NCI-H1694 (cell line): ENCODE data around the gene RAC3.

Experiments
- DNase-seq: peaks from one replicate; lab custom pipeline; 2025; lab: John Stamatoyannopoulos, UW

RAC3 gene

DNA sequence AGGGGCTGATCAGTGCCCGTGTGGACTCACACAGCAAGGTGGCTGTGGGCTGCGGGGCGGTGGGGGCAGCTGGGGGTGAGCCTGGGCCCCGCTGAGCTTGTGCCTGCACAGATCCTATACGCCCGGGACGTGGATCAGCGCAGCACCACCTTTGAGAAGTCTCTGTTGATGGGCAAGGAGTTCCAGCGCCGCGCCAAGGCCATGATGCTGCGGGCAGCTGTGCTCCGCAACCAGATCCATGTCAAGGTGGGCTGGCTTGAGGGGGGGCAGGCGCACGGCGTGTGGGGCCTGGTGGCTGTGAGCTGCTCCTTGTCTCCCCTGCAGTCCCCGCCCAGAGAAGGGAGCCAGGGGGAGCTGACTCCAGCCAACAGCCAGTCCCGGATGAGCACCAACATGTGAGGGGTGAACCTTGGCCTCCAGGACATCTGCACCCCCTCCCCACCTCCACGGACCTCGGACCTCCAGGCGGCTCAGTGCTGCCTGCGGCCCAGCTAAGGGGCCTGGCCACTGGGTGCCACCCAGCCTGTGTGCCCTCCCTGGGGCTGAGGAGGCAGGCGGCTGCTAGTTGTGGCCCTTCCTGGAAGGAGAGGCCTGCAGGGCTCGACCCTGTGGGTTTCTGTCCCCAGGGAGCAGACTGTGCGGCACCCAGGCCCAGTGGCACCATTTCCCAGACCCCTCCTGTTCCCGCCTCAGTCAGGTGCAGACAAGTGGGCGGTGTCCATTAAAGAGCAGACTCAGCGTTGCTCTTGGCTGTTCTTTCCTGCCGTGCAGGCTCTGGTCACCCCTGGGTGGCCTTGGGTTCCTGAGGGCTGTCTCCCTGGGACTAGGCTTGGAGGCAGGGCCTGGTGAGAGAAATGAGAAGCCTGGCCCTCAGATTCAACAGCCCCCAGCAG, 25.5 kb downstream of the RAC3 start:
- no peak for DNase-seq

- DNase-seq, result no peak
Measured at GRCh38 chr17:82058230-82058854, 26.9 kb downstream of the RAC3 start.

DNA sequence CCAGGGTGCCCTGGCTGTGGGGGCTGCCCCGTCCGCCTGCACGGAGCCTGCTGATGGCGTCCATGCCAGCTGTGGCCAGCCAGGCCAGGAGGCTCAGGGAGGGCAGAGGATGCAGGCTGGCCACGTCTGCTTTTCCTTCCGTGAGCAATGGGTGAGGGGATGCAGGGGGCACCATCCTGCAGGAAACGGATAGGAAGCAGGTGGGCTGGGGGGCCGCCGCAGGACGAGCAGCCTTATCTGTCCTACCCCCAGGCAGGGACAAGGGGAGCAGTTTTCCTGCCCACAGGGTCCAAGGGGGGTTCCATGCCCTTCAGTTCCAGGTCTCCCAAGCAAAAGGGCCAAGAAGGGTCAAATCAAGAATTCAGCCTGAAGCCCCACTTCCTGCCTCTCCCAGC, 27.4 kb downstream of the RAC3 start:
- DNase-seq, result no peak

DNA sequence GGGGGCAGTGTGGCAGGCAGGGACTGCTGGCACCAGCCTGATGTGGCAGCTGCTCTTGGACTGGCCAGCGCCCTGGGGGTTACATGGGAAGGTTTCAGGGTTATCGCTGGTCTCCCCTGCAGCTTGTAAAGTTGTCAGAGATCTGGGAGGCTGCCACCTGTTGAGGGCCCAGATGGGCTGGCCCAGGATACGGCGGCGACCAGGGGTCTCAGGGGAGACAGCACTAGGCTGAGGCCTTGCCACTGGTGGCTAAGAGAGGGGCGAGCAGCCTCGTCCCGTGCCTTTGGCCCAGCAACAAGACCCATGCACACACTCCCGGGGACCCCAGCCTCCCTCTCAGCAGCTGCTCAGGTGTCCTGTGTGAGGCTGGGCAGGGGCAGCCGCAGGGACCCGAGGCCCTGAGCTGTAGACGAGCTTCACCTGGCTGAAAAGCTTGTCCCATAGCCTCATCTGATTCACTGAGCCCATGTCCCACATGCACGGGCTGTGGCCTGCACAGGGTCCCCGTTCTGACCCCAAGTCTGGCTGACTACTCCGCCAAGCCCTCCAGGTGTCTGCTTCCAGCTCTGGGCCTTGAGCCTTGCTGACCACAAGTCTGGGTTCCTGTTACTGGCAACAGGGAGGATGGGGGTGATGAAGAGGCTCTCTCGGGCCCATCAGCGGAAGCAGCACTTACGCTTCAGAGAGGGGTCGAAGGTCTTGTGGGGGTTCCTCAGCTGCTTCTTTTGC, 28.0 kb downstream of the RAC3 start:
- no peak for DNase-seq

DNA sequence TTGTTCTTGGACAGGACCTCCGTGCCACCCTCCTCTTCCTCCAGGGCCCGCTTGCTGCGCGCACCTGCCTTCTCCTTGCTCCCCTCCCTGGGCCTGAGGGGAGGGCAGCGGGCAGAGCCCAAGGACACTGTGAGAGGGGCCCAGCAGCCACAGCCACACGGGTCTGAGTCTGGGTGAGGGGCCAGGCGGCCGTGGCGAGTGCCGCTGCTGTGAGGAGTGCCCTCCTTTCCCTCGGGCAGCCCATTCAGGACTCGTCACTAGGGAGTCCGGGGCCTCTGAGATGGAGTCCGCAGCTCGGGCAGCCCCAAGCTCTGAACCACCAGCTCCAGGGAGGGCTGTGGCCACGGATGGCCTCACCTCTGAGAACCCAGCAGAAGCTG, 28.5 kb downstream of the RAC3 start:
- no peak for DNase-seq

DNA sequence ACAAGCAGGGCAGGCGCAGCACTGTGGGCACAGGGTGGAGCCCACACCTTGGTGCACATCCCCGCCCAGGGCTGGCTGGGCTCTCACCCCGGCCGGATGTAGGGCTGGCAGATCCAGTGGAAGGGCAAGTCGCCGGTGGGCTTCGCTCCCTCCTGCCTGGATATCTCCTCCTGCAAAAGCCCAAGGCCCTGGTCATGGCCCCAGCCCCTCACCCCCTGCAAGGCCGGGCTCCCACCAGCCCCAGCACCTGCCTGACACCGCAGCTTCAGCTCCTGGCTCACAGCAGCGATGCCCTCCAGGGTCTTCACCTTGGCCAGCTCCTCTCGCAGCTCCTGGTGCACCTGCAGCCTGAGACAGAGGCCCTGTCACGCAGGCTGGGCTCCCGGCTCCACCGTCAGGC, 29.1 kb downstream of the RAC3 start:
- DNase-seq, result no peak

GRCh38 chr17:82061047-82061925, 29.8 kb downstream of the RAC3 start:
- no peak for DNase-seq

DNA sequence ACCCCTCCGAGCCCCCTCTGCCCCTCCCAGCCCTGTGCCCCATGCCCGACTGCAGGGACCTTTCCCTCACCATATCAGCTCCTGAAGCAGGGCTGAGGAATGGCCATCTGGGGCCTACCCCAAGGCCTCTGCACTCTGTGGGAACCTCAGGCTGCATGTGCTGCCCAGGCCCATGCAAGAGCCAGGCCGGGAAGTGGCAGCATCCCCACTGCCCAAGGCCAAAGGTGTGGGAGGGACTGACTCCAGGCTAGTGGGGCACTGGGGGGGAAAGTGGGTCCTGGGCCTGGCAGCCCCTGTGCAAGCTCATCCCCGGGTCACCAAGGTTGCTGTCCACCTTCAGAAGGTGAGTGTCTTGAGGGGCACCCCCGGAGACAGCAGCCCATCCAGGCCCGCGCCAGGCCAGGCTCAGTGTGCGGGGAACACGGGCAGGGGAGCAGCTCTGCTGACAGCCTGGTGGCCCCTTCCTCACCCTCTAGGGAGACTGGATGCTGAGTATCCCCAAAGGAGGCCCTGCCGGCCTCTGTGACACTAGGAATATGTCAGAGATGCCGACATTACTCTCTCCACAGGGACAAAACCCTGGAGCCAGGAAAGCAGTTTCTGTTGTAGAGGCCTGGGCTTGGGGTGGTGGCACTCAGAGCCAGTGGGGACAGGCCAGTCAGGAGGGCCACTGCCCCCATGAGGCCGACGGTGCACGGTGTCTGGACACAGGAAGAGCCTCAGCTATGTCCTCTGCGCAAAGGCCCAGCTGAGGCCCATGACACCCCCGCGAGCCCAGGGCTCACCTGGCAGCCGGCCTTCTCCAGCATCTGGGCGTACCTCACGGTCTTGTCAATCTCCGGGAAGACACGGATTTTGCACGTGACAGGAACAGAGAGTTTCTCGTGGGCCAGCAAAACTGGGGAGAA, 30.9 kb downstream of the RAC3 start:
- no peak for DNase-seq

- DNase-seq, result no peak
Measured at GRCh38 chr17:82062984-82063368, 31.5 kb downstream of the RAC3 start.

DNA sequence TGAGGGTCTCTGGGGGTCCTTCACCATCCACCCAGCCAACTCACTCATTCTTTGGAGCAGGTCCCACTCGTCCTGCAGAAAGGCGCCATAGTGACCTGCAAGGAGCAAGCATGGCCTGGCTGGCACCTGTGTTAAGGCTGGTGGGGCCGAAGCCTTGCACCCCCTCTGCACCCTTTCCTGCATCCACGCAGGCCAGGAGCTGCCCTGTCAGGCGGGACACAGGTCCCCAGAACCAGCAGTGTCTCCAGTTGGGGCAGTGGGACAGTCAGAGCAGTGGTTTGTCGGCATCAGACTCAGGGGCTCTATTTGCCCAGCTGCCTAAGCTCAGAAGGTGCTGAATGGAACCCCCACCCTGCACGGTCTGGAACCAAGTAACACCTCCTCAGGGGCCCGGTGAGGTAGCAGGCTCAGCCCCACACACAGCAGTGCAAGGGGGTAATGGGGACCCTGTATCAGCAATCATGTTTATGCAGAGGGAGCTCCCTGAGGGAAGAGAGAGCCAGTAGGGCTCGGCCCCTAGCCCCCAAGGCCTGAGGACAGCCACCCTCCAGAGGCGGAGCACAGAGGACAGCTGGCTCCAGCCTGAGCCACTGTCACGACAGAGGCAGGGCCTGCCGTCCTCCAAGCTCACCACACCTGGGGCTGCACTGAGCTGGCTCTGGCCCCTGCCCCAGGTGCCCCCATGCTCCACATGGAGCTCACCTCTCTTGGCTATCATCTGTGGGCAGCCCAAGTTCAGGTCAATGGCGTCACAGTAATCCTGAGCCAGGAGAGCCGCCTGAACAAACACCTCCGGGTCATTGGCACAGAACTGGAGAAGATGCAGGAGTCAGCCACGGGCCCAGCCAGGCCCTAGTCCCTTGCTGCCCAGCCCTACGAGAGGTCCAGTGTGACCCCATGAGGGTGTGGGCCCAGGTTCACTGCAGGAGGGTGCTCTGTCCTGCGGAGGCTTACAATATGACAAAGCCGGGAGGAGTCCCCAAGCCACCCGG, 32.2 kb downstream of the RAC3 start:
- DNase-seq, result no peak

GRCh38 chr17:82064433-82065192, 33.1 kb downstream of the RAC3 start:
- no peak for DNase-seq

GRCh38 chr17:82065193-82065637, 33.7 kb downstream of the RAC3 start:
- no peak for DNase-seq

DNA sequence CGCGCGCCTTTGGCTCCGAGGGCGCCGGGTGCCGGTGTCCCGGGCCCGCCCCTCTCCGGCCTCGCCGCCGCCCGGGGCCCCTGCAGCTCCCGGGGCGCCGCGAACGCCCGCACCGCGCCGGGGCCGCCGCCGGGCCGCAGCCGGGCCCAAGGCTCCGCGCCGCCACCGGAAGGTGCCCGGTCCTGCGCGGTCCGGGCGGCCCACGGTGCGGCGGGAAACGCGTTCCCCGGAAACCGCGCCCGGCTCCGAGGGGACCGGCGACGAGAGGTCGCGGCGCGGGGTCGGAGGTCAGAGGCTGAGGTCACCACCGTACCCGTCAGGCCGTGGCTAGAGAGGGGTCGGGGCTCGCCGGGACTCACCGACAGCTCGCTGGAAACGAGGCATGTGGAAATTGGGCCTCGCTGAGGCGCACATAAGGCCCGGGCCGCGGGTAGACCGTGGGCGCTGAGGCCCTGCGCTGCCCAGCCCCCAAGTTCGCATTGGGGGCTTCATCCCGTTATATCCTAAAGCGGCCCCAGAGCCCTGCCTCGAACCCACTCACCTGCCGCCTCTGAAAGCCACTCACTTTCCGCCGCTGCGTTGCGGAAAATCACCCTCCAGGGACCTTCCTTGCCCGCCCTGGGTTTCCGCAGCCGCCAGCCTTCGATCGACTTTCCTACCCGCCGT, 34.3 kb downstream of the RAC3 start, which contains the start of gene DUS1L:
Gene DUS1L (minus strand): TSS at position 167 of the 666 bp plus-strand sequence. CDS start 745 bp downstream, outside the sequence.
- no peak for DNase-seq

DNA sequence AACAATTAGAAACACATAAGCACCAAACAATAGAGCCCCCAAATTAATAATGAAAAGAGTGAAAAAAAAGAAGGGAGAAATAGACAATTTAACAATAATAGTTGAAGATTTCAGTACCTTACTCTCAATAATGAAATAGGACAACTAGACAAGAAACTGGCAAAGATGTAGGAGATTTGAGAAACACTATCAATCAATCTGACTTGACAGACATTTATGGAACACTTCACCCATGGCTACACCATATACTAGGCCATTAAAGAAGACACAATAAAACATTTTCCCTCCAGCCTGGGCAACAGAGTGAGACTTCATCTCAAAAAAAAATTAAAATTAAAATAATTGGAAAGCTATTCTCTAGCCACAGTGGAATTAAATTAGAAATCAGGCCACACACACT, 39.1 kb downstream of the RAC3 start:
- no peak for DNase-seq

- DNase-seq, result no peak
Measured at GRCh38 chr17:82072827-82073226, 41.3 kb downstream of the RAC3 start.

GRCh38 chr17:82073446-82073845, 42.0 kb downstream of the RAC3 start:
- DNase-seq, result no peak

DNA sequence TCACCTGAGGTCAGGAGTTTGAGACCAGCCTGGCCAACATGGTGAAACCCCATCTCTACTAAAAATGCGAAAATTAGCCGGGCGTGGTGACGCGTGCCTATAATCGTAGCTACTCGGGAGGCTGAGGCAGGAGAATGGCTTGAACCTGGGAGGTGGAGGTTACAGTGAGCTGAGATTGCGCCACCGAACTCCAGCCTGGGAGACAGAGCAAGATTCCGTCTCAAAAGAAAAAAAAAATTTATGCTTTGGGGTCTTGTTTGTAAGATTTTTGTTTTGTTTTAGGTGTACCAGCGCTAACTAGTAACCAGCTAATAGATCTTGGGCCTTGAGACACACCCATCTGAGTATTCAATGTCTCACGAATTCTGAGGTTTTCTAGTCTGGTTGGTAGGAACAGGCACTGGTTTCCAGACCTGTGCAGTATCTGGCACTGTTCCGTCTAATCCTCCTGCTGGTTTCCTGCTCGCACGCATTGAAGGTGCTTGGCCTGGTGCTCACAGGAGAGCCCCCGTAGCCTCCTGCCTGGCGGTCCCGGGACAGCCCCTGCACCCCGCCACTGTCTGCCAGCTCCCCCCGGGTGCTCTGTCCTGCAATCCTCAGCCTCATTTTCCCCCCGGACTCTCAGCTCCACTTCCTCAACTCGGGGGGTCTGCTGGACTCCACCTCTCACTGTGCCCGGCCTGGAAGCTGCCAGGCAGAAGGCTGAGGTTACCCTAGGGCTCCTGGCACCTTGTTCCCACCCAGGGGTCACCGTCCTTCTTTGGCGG, 44.7 kb downstream of the RAC3 start:
- DNase-seq, result no peak
